H9 (cell line): ENCODE results near the gene NRXN2. TPM values are rescaled to one million over a fixed set of nuclear protein-coding genes. Genes with fewer than 3 reads are reported as not detected.

Experiments used
- DNase-seq: peaks from one replicate; pipeline ENCODE4 v3.0.0-alpha.2; 2017
- H2AFZ ChIP-seq: one replicate; pipeline ENCODE4 v1.6.1; 2013; ENCODE audit warnings: mild to moderate bottlenecking, low read length, control low read depth, moderate library complexity
- H2AK5ac ChIP-seq: 2 replicates; pipeline ENCODE4 v1.6.1; 2013; ENCODE audit warnings: low read length, control low read depth, mixed read lengths; ENCODE audit not compliant: insufficient read length
- H2BK120ac ChIP-seq: one replicate; pipeline ENCODE4 v1.6.1; 2013; ENCODE audit warnings: low read depth, mild to moderate bottlenecking, low read length, control low read depth, inconsistent platforms; ENCODE audit not compliant: poor library complexity, severe bottlenecking
- H2BK12ac ChIP-seq: 2 replicates; pipeline ENCODE4 v1.6.1; 2013; ENCODE audit warnings: low read length, control low read depth, mixed read lengths, low read depth; ENCODE audit not compliant: insufficient read length
- H2BK15ac ChIP-seq: 2 replicates; pipeline ENCODE4 v1.6.1; 2013; ENCODE audit warnings: low read depth, low read length, control low read depth
- H2BK20ac ChIP-seq: one replicate; pipeline ENCODE4 v1.6.1; 2013; ENCODE audit warnings: low read depth, mild to moderate bottlenecking, low read length, control low read depth, inconsistent platforms; ENCODE audit not compliant: poor library complexity, severe bottlenecking
- H2BK5ac ChIP-seq: 2 replicates; pipeline ENCODE4 v1.6.1; 2013; ENCODE audit warnings: low read length, control low read depth, mixed read lengths; ENCODE audit not compliant: insufficient read length
- H3K14ac ChIP-seq: 2 replicates; pipeline ENCODE4 v1.6.1; 2013; ENCODE audit warnings: low read length, control low read depth; ENCODE audit not compliant: insufficient read depth
- H3K18ac ChIP-seq: 2 replicates; pipeline ENCODE4 v1.6.1; 2013; ENCODE audit warnings: low read depth, mild to moderate bottlenecking, mixed read lengths, low read length, control low read depth; ENCODE audit not compliant: insufficient read length
- H3K23ac ChIP-seq: 2 replicates; pipeline ENCODE4 v1.6.1; 2013; ENCODE audit warnings: low read length, control low read depth, mixed read lengths, low read depth; ENCODE audit not compliant: insufficient read length
- H3K23me2 ChIP-seq: 2 replicates; pipeline ENCODE4 v1.6.1; 2013; ENCODE audit warnings: low read depth, mild to moderate bottlenecking, mixed read lengths, low read length, control low read depth; ENCODE audit not compliant: insufficient read length, poor library complexity, severe bottlenecking
- H3K27ac ChIP-seq: 2 replicates; pipeline ENCODE4 v1.5.1; 2013; ENCODE audit warnings: low read length, control low read depth, mixed read lengths, low read depth; ENCODE audit not compliant: insufficient read length
- H3K27me3 ChIP-seq: 2 replicates; pipeline ENCODE4 v1.6.1; 2013; ENCODE audit warnings: low read length, control low read depth, inconsistent platforms; ENCODE audit not compliant: insufficient read depth
- H3K4ac ChIP-seq: 2 replicates; pipeline ENCODE4 v1.6.1; 2013; ENCODE audit warnings: low read depth, mild to moderate bottlenecking, control low read depth, inconsistent platforms, low read length, moderate library complexity
- H3K4me1 ChIP-seq: 2 replicates; pipeline ENCODE4 v1.6.1; 2013; ENCODE audit warnings: low read length, control low read depth, inconsistent platforms; ENCODE audit not compliant: insufficient read depth
- H3K4me2 ChIP-seq: 2 replicates; pipeline ENCODE4 v1.6.1; 2013; ENCODE audit warnings: low read length, control low read depth, mixed read lengths; ENCODE audit not compliant: insufficient read length, insufficient read depth
- H3K56ac ChIP-seq: 2 replicates; pipeline ENCODE4 v1.6.1; 2013; ENCODE audit warnings: low read depth, mild to moderate bottlenecking, mixed read lengths, low read length, control low read depth; ENCODE audit not compliant: insufficient read length
- H3K79me1 ChIP-seq: 2 replicates; pipeline ENCODE4 v1.6.1; 2013; ENCODE audit warnings: low read depth, mild to moderate bottlenecking, moderate library complexity, low read length, control low read depth, inconsistent platforms; ENCODE audit not compliant: insufficient read depth, poor library complexity, severe bottlenecking
- H3K79me2 ChIP-seq: 2 replicates; pipeline ENCODE4 v1.6.1; 2013; ENCODE audit warnings: low read length, control low read depth, inconsistent platforms; ENCODE audit not compliant: insufficient read depth
- H3K9ac ChIP-seq: 2 replicates; pipeline ENCODE4 v1.6.1; 2013; ENCODE audit warnings: low read length, control low read depth, mixed read lengths; ENCODE audit not compliant: insufficient read length; ENCODE audit errors: extremely low read depth
- H3K9me3 ChIP-seq: one replicate; pipeline ENCODE4 v1.6.1; 2013; ENCODE audit warnings: low read depth, low read length, inconsistent platforms; ENCODE audit not compliant: control insufficient read depth
- H3T11ph ChIP-seq: one replicate; pipeline ENCODE4 v1.6.1; 2013; ENCODE audit warnings: mild to moderate bottlenecking, low read length, control low read depth, inconsistent platforms
- H4K20me1 ChIP-seq: one replicate; pipeline ENCODE4 v1.6.1; 2013; ENCODE audit not compliant: control insufficient read depth, insufficient read length, insufficient read depth
- H4K5ac ChIP-seq: 2 replicates; pipeline ENCODE4 v1.6.1; 2013; ENCODE audit warnings: low read depth, mild to moderate bottlenecking, mixed read lengths, low read length, control low read depth; ENCODE audit not compliant: insufficient read length
- H4K8ac ChIP-seq: replicated peaks from 2 replicates; pipeline ENCODE4 v1.6.1; 2013; ENCODE audit warnings: low read length, control low read depth, mixed read lengths, low read depth; ENCODE audit not compliant: insufficient read length
- H4K91ac ChIP-seq: 2 replicates; pipeline ENCODE4 v1.6.1; 2013; ENCODE audit warnings: low read depth, mild to moderate bottlenecking, moderate library complexity, mixed read lengths, low read length, control low read depth; ENCODE audit not compliant: insufficient read length
- H3K27ac Mint-ChIP-seq, 3 experiments: 2 replicates in 2 of 3; 3 replicates in 1 of 3; pipeline ENCODE4 v1.8.0; 2020 to 2021; ENCODE audit warnings: mixed read lengths in 3 of 3, mild to moderate bottlenecking in 1 of 3, moderate library complexity in 1 of 3
- H3K27me3 Mint-ChIP-seq: 2 replicates; pipeline ENCODE4 v1.8.0; 2021; ENCODE audit warnings: low read depth, mild to moderate bottlenecking, moderate library complexity, mixed read lengths
- H3K36me3 Mint-ChIP-seq, 3 experiments: 2 replicates in 2 of 3; 3 replicates in 1 of 3; pipeline ENCODE4 v1.8.0; 2020 to 2021; ENCODE audit warnings: low read depth in 3 of 3, mixed read lengths in 3 of 3; ENCODE audit not compliant: insufficient read depth in 1 of 3
- H3K4me1 Mint-ChIP-seq, 2 experiments: 2 replicates each; pipeline ENCODE4 v1.8.0; 2020; ENCODE audit warnings: mixed read lengths in 2 of 2
- H3K4me3 Mint-ChIP-seq, 2 experiments: 2 replicates in 1 of 2; 3 replicates in 1 of 2; pipeline ENCODE4 v1.8.0; 2020 to 2021; ENCODE audit warnings: mild to moderate bottlenecking in 2 of 2, mixed read lengths in 2 of 2, moderate library complexity in 1 of 2
- H3K9me3 Mint-ChIP-seq, 2 experiments: 2 replicates in 1 of 2; 3 replicates in 1 of 2; pipeline ENCODE4 v1.8.0; 2020; ENCODE audit warnings: mild to moderate bottlenecking in 2 of 2, mixed read lengths in 2 of 2, moderate library complexity in 1 of 2
- WGBS: extraction: QIAGEN DNeasy Blood & Tissue Kit; methylation state at CpG from one replicate; pipeline ENCODE4 v1.1.7; 2013; ENCODE audit warnings: missing lambda C conversion rate, low lambda C conversion rate, mixed read lengths; ENCODE audit not compliant: insufficient read length; ENCODE audit errors: extremely low coverage; 5-methylcytosine and 5-hydroxymethylcytosine counted together
- total RNA-seq: library from RNA; stranded (reverse); gene quantifications from 2 replicates; pipeline ENCODE4 v1.2.1, GENCODE V29; 2021
- TF ChIP-seq, protein P1 (sequence below): fragments of 200-600 bp; sonication (generic); conservative IDR thresholded peaks from 3 replicates; pipeline ENCODE4 v1.8.0; 2021; ENCODE audit warnings: antibody characterized with exemption, mild to moderate bottlenecking

The NRXN2 gene
- total RNA-seq, 1 experiment from 2014 or later, result 3.9 TPM

DNA sequence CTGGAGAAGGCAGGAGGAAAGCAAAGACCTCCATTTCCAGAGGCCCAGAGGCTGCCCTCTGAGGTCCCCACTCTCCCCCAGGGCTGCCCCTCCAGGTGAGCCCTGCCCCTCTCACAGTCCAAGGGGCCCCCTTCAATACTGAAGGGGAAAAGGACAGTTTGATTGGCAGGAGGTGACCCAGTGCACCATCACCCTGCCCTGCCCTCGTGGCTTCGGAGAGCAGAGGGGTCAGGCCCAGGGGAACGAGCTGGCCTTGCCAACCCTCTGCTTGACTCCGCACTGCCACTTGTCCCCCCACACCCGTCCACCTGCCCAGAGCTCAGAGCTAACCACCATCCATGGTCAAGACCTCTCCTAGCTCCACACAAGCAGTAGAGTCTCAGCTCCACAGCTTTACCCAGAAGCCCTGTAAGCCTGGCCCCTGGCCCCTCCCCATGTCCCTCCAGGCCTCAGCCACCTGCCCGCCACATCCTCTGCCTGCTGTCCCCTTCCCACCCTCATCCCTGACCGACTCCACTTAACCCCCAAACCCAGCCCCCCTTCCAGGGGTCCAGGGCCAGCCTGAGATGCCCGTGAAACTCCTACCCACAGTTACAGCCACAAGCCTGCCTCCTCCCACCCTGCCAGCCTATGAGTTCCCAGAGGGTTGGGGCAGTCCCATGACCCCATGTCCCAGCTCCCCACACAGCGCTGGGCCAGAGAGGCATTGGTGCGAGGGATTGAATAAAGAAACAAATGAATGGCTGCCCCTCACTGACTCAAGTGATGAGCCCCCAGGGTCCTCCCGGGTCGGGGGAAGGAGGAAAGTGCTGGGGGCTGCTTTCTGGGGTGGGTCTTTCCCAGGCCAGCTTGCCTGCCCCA is 121.2 kb downstream of the NRXN2 start:
- no peak overlapping the region for H2AFZ ChIP-seq
- no peak overlapping the region for H2BK20ac ChIP-seq
- no peak overlapping the region for H3K18ac ChIP-seq
- Mint-ChIP-seq H3K27ac (no peak overlapping the region; a peak in 1 of 7 replicates), H3K27me3 (peaks cover 15% of the 10 kb centered on the region), H3K4me1 (peaks cover 5 to 12% of the 10 kb centered on the region in 2 experiments), H3K9me3 (peaks cover 0 to 4% of the 10 kb centered on the region in 2 experiments; a peak in 3 of 5 replicates), H3K4me3 (no peak overlapping the region), H3K36me3 (no peaks in the 10 kb centered on the region)
- H4K20me1 ChIP-seq, result no peaks in the 10 kb centered on the region
- H3K14ac ChIP-seq, result no peak overlapping the region
- no peak overlapping the region for H3K4ac ChIP-seq
- no peaks in the 10 kb centered on the region for H3K9me3 ChIP-seq
- H3K27ac ChIP-seq, result no peak overlapping the region
- no CpG with 5 or more reads among the region's 12 CpGs for WGBS
- no peak overlapping the region for H4K8ac ChIP-seq
- no peak overlapping the region for H3K23ac ChIP-seq
- no peak overlapping the region for H2BK5ac ChIP-seq
- no peaks in the 10 kb centered on the region for H3K79me2 ChIP-seq
- no peaks in the 10 kb centered on the region for H3K79me1 ChIP-seq
- no peak overlapping the region for H4K91ac ChIP-seq
- TF ChIP-seq, protein P1, sequence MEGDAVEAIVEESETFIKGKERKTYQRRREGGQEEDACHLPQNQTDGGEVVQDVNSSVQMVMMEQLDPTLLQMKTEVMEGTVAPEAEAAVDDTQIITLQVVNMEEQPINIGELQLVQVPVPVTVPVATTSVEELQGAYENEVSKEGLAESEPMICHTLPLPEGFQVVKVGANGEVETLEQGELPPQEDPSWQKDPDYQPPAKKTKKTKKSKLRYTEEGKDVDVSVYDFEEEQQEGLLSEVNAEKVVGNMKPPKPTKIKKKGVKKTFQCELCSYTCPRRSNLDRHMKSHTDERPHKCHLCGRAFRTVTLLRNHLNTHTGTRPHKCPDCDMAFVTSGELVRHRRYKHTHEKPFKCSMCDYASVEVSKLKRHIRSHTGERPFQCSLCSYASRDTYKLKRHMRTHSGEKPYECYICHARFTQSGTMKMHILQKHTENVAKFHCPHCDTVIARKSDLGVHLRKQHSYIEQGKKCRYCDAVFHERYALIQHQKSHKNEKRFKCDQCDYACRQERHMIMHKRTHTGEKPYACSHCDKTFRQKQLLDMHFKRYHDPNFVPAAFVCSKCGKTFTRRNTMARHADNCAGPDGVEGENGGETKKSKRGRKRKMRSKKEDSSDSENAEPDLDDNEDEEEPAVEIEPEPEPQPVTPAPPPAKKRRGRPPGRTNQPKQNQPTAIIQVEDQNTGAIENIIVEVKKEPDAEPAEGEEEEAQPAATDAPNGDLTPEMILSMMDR, result no peak
- H3K4me1 ChIP-seq, result no peaks in the 10 kb centered on the region
- no peak overlapping the region for H3K56ac ChIP-seq
- H4K5ac ChIP-seq, result no peak overlapping the region
- H3K27me3 ChIP-seq, result no peaks in the 10 kb centered on the region
- no peak overlapping the region for H2AK5ac ChIP-seq
- no peak overlapping the region for H3T11ph ChIP-seq
- H3K23me2 ChIP-seq, result no peaks in the 10 kb centered on the region
- no peak overlapping the region for H2BK12ac ChIP-seq
- no peak overlapping the region for H3K9ac ChIP-seq
- no peak overlapping the region for H3K4me2 ChIP-seq
- no peak overlapping the region for H2BK120ac ChIP-seq
- no peak for DNase-seq
- no peak overlapping the region for H2BK15ac ChIP-seq
